Caki2 (cell line): ENCODE measurements around the gene EAPP. TPM values are rescaled to one million over a fixed set of nuclear protein-coding genes. Genes with fewer than 3 reads are reported as not detected.

Experiments
- total RNA-seq: library from RNA; depleted of rRNA; stranded (reverse); fragments of >200 nt; shearing (Covaris generic); gene quantifications from 2 replicates; pipeline ENCODE4 v1.2.3, GENCODE V29; 2014; ENCODE audit warnings: low replicate concordance; rRNA removed

Gene EAPP
- total RNA-seq, 1 experiment from 2014 or later: 65.2 TPM

Other genes with a start within 250 kb of the EAPP start
- gene SPTSSA, start 77.5 kb downstream of the EAPP start, total RNA-seq: 13.1 and 25.0 TPM in 2 replicates
- gene SNX6, start 90.4 kb upstream of the EAPP start, total RNA-seq: 86.5 and 92.9 TPM in 2 replicates
- gene CFL2, start 174.9 kb upstream of the EAPP start, total RNA-seq: 68.3 and 92.6 TPM in 2 replicates